Neural crest cell (in vitro differentiated cells): Measurements from ENCODE around the gene SEC24D. TPM values are rescaled to one million over a fixed set of nuclear protein-coding genes. Genes with fewer than 3 reads are reported as not detected.

ENCODE experiments used
- DNase-seq: peaks from one replicate; pipeline ENCODE4 v3.0.0; 2021; ENCODE audit warnings: low read depth, mixed read lengths, low spot score
- H3K27ac Mint-ChIP-seq: one replicate; pipeline ENCODE4 v1.8.0; 2021; ENCODE audit warnings: mild to moderate bottlenecking, mixed read lengths; ENCODE audit not compliant: unreplicated experiment
- H3K27me3 Mint-ChIP-seq: 2 replicates; pipeline ENCODE4 v1.8.0; 2021; ENCODE audit warnings: low read depth, mild to moderate bottlenecking, mixed read lengths
- H3K36me3 Mint-ChIP-seq: 2 replicates; pipeline ENCODE4 v1.8.0; 2021; ENCODE audit warnings: low read depth, mild to moderate bottlenecking, mixed read lengths
- H3K4me1 Mint-ChIP-seq: 2 replicates; pipeline ENCODE4 v1.8.0; 2021; ENCODE audit warnings: mixed read lengths
- H3K4me3 Mint-ChIP-seq: one replicate; pipeline ENCODE4 v1.8.0; 2021; ENCODE audit warnings: mild to moderate bottlenecking, mixed read lengths
- H3K9me3 Mint-ChIP-seq: 2 replicates; pipeline ENCODE4 v1.8.0; 2021; ENCODE audit warnings: mixed read lengths
- total RNA-seq: library from RNA; stranded (reverse); gene quantifications from 2 replicates; pipeline ENCODE4 v1.2.1, GENCODE V29; 2021
- TF ChIP-seq, protein P1 (sequence below): fragments of 200-600 bp; sonication (generic); conservative IDR thresholded peaks from 2 replicates; pipeline ENCODE4 v1.5.0; 2021; ENCODE audit warnings: antibody characterized with exemption, mild to moderate bottlenecking

Gene SEC24D
- total RNA-seq, 1 donor from 2014 or later = 22.9 TPM

GRCh38 chr4:118877797-118878196, 41.9 kb upstream of the SEC24D start:
- Mint-ChIP-seq H3K36me3 (no peaks in the 10 kb centered on the region), H3K4me1 (no peaks in the 10 kb centered on the region), H3K4me3 (no peak overlapping the region), H3K27ac (no peak overlapping the region), H3K9me3 (peaks cover 11% of the 10 kb centered on the region), H3K27me3 (no peaks in the 10 kb centered on the region)
- no peak for DNase-seq
- TF ChIP-seq, protein P1, sequence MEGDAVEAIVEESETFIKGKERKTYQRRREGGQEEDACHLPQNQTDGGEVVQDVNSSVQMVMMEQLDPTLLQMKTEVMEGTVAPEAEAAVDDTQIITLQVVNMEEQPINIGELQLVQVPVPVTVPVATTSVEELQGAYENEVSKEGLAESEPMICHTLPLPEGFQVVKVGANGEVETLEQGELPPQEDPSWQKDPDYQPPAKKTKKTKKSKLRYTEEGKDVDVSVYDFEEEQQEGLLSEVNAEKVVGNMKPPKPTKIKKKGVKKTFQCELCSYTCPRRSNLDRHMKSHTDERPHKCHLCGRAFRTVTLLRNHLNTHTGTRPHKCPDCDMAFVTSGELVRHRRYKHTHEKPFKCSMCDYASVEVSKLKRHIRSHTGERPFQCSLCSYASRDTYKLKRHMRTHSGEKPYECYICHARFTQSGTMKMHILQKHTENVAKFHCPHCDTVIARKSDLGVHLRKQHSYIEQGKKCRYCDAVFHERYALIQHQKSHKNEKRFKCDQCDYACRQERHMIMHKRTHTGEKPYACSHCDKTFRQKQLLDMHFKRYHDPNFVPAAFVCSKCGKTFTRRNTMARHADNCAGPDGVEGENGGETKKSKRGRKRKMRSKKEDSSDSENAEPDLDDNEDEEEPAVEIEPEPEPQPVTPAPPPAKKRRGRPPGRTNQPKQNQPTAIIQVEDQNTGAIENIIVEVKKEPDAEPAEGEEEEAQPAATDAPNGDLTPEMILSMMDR = no peak

DNA sequence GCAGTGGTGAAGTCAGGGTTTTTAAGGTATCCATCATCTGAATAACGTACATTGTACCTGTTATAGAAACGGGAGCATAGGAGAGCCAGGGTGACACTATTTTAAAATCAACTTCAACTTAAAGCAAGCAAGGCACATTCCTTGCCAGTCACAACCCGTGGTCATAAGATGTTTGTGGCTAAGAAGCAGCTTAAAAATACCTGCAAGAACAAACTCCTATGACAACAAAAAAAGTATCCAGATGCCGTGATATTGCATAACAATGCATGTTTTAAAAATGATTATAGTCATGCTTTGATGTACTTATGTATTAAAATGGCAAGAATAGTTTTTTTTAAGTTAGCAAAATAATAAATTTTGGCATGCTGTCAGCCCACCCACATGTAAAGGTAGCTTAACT, 36.3 kb upstream of the SEC24D start:
- Mint-ChIP-seq H3K36me3 (no peaks in the 10 kb centered on the region), H3K27me3 (no peaks in the 10 kb centered on the region)

DNA sequence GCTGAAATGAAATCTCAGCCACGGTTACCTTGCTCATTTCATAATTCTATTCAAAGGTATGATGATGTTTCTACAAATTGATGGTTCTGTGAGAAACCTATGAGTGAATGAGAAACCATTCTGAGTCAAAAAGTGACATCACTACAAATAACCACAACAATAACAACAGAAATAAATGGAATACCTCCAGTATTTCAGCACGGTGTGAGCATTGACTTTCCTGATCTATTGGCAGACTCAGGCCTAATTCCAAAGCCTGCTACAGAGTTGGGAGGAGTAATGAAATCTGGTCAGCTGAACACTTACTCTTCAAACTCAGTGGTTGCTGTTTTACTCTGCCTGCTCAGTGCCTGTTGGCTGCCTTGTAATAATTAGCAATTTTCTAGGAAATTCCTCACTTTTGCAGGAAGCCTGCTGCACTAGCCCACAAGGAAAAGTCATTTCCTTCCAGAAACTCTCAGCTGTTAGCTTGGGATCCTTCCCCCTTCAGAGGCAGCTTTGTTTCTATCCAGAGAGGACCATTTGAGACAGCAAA, 33.9 kb upstream of the SEC24D start:
- Mint-ChIP-seq H3K27ac (no peak overlapping the region), H3K9me3 (no peaks in the 10 kb centered on the region), H3K4me3 (no peak overlapping the region), H3K27me3 (no peaks in the 10 kb centered on the region), H3K36me3 (no peaks in the 10 kb centered on the region), H3K4me1 (peaks cover 8% of the 10 kb centered on the region)
- TF ChIP-seq, protein P1 = no peak
- DNase-seq = no peak

More for the DNA sequence above, 36.3 kb upstream of the SEC24D start:
- Mint-ChIP-seq H3K27ac (no peak overlapping the region), H3K9me3 (peaks cover 3% of the 10 kb centered on the region), H3K4me3 (no peak overlapping the region), H3K4me1 (peaks cover 8% of the 10 kb centered on the region)
- DNase-seq = no peak
- TF ChIP-seq, protein P1 = no peak

DNA sequence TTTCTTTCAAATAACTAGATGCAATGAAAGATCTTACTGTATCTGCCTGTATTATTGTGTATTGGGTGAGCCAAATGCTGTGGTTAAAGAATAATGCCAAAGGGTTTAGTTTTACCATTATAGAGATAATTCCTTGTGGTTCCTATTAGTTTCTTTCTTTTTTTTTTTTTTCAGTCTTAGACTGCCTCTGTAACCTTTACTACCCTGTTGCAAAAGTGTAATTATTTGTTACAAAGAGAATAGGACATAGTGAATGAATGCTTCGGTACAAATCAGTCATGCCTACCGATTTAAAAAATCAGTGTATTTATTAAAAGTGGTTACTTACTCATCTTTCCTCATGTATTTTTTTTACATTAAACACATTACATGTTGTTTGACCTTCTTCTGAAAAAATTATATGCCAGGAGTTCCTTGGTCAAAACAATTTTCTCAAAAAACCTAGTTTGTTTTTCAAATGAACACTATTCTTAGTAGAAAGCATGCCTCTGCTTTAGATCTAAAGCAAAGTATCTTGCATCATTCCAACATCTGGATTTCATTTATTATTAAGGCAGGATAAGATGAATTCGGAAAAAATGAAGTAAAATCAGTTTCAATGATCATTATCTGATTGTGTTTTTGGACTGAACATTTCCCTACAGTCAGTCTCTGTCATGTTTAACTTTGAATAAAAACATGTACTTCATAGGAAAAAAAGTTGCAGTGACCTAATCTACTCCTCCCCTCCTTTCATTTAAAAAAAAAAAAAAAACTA, 31.6 kb upstream of the SEC24D start:
- H3K4me1 Mint-ChIP-seq = peaks cover 8% of the 10 kb centered on the region
- TF ChIP-seq, protein P1 = no peak
- H3K27me3 Mint-ChIP-seq = no peaks in the 10 kb centered on the region
- H3K4me3 Mint-ChIP-seq = no peak overlapping the region
- no peak for DNase-seq
- no peaks in the 10 kb centered on the region for H3K36me3 Mint-ChIP-seq
- no peak overlapping the region for H3K27ac Mint-ChIP-seq
- no peaks in the 10 kb centered on the region for H3K9me3 Mint-ChIP-seq

- no peak for DNase-seq
Observed at GRCh38 chr4:118866442-118866841, 30.5 kb upstream of the SEC24D start.

More at GRCh38 chr4:118866442-118866841, 30.5 kb upstream of the SEC24D start:
- Mint-ChIP-seq H3K27ac (no peak overlapping the region), H3K9me3 (no peaks in the 10 kb centered on the region), H3K27me3 (no peaks in the 10 kb centered on the region), H3K36me3 (no peaks in the 10 kb centered on the region), H3K4me3 (no peak overlapping the region), H3K4me1 (peaks cover 8% of the 10 kb centered on the region)
- TF ChIP-seq, protein P1 = no peak
